BLaER1 treated with 17β-estradiol and CSF1 and Interleukin-3, amounts not matched to agents 10 nM and 100 nM (cell line): ENCODE measurements around the gene CSRP1.
A peak's percentile ranks its signal among the peaks of the same experiment; 100 is the strongest.

Experiments
- H3K27ac ChIP-seq, 11 experiments: shearing (Covaris generic); formaldehyde crosslinking; 2 replicates each; pipeline ENCODE4 v1.8.1; 2022
- H3K27me3 ChIP-seq, 11 experiments: shearing (Covaris generic); formaldehyde crosslinking; 2 replicates each; pipeline ENCODE4 v1.8.1; 2022
- H3K36me3 ChIP-seq, 11 experiments: shearing (Covaris generic); formaldehyde crosslinking; 2 replicates each; pipeline ENCODE4 v1.8.1; 2022
- H3K4me1 ChIP-seq, 10 experiments: shearing (Covaris generic); formaldehyde crosslinking; 2 replicates each; pipeline ENCODE4 v1.8.1; 2022
- H3K4me2 ChIP-seq, 11 experiments: shearing (Covaris generic); formaldehyde crosslinking; 2 replicates each; pipeline ENCODE4 v1.8.1; 2022
- H3K4me3 ChIP-seq, 10 experiments: shearing (Covaris generic); formaldehyde crosslinking; 2 replicates each; pipeline ENCODE4 v1.8.1; 2022
- H3K9ac ChIP-seq, 11 experiments: shearing (Covaris generic); formaldehyde crosslinking; 2 replicates each; pipeline ENCODE4 v1.8.1; 2022
- H3K9me3 ChIP-seq, 11 experiments: shearing (Covaris generic); formaldehyde crosslinking; replicated peaks in 1 of 11; 2 replicates each; pipeline ENCODE4 v1.8.1; 2022
- H4K20me1 ChIP-seq, 11 experiments: shearing (Covaris generic); formaldehyde crosslinking; 2 replicates each; pipeline ENCODE4 v1.8.1; 2022
- Cebpa-rat ChIP-seq, 11 experiments: shearing (Covaris generic); IDR thresholded peaks; 2 replicates each; pipeline ENCODE4 v1.8.1; 2022

CSRP1 gene

GRCh38 chr1:201513498-201514243, 6.7 kb upstream of the CSRP1 start:
- Histone ChIP-seq H3K36me3 (no peaks in the 10 kb centered on the region), H3K9me3 (no peaks in the 10 kb centered on the region), H3K9ac (no peak overlapping the region), H3K27me3 (no peaks in the 10 kb centered on the region), H3K4me3 (no peak overlapping the region), H4K20me1 (no peaks in the 10 kb centered on the region), H3K4me1 (peaks cover 23 to 50% (median 35%) of the 10 kb centered on the region in 10 experiments), H3K27ac (no peak overlapping the region), H3K4me2 (no peak overlapping the region)
- TF ChIP-seq Cebpa-rat (IDR thresholded peaks at IDR 0.05), result no peak

- H4K20me1 ChIP-seq, result no peaks in the 10 kb centered on the region
- peak overlapping the region in 6 of 11 experiments; percentile 8 to 41 (median 28); a peak in 11 of 22 replicates for H3K9ac ChIP-seq
- no peaks in the 10 kb centered on the region for H3K9me3 ChIP-seq
- TF ChIP-seq Cebpa-rat (IDR thresholded peaks at IDR 0.05), result no peak
- H3K4me2 ChIP-seq, result peak overlapping the region; percentile 14 to 74 (median 52); a peak in 20 of 22 replicates
- peak overlapping the region in 2 of 11 experiments; percentile 2 to 6; a peak in 1 of 22 replicates for H3K27ac ChIP-seq
- no peaks in the 10 kb centered on the region for H3K36me3 ChIP-seq
- H3K27me3 ChIP-seq, result no peaks in the 10 kb centered on the region
- peaks cover 31 to 54% (median 45%) of the 10 kb centered on the region in 10 experiments for H3K4me1 ChIP-seq
- H3K4me3 ChIP-seq, result no peak overlapping the region
Measured at GRCh38 chr1:201511941-201512539, 5.1 kb upstream of the CSRP1 start.

- H3K9ac ChIP-seq, result peak overlapping the region in 5 of 11 experiments; percentile 21 to 41 (median 31); a peak in 8 of 22 replicates
- peaks cover 31 to 55% (median 49%) of the 10 kb centered on the region in 10 experiments for H3K4me1 ChIP-seq
- H3K36me3 ChIP-seq, result no peaks in the 10 kb centered on the region
- no peaks in the 10 kb centered on the region for H3K9me3 ChIP-seq
- 0 out of 22 replicates have a peak overlapping the region, but pooled peaks of 2 of the 11 experiments have one; percentile 2 to 6 for H3K27ac ChIP-seq
- H3K4me2 ChIP-seq, result peak overlapping the region; percentile 14 to 74 (median 52); a peak in 20 of 22 replicates
- no peak for TF ChIP-seq Cebpa-rat (IDR thresholded peaks at IDR 0.05)
- H4K20me1 ChIP-seq, result no peaks in the 10 kb centered on the region
- no peak overlapping the region for H3K4me3 ChIP-seq
- no peaks in the 10 kb centered on the region for H3K27me3 ChIP-seq
Measured at GRCh38 chr1:201511396-201511940, 4.5 kb upstream of the CSRP1 start.

- Histone ChIP-seq H4K20me1 (peaks cover 0 to 6% (median 0%) of the 10 kb centered on the region in 11 experiments; a peak in 3 of 22 replicates), H3K9me3 (no peaks in the 10 kb centered on the region), H3K4me3 (no peak overlapping the region), H3K36me3 (no peaks in the 10 kb centered on the region), H3K9ac (no peak overlapping the region), H3K27me3 (no peaks in the 10 kb centered on the region), H3K4me2 (peak overlapping the region in 5 of 11 experiments; percentile 14 to 74 (median 50); a peak in 5 of 22 replicates), H3K4me1 (peaks cover 38 to 55% (median 50%) of the 10 kb centered on the region in 10 experiments), H3K27ac (no peak overlapping the region)
- no peak for TF ChIP-seq Cebpa-rat (IDR thresholded peaks at IDR 0.05)
Measured at GRCh38 chr1:201510734-201511133, 3.8 kb upstream of the CSRP1 start.

GRCh38 chr1:201509601-201510374, 2.9 kb upstream of the CSRP1 start:
- H3K9ac ChIP-seq, result no peak overlapping the region
- peaks cover 0 to 15% (median 0%) of the 10 kb centered on the region in 11 experiments; a peak in 5 of 22 replicates for H4K20me1 ChIP-seq
- H3K4me3 ChIP-seq, result no peak overlapping the region
- no peaks in the 10 kb centered on the region for H3K27me3 ChIP-seq
- no peaks in the 10 kb centered on the region for H3K36me3 ChIP-seq
- H3K4me1 ChIP-seq, result peaks cover 48 to 64% (median 58%) of the 10 kb centered on the region in 10 experiments
- H3K4me2 ChIP-seq, result peak overlapping the region in 9 of 11 experiments; percentile 4 to 53 (median 29); a peak in 11 of 22 replicates
- H3K9me3 ChIP-seq, result no peaks in the 10 kb centered on the region
- no peak overlapping the region for H3K27ac ChIP-seq
- TF ChIP-seq Cebpa-rat (IDR thresholded peaks at IDR 0.05), result no peak

GRCh38 chr1:201508809-201509208, 1.9 kb upstream of the CSRP1 start:
- Histone ChIP-seq H3K36me3 (peaks cover 0 to under 1% (median 0%) of the 10 kb centered on the region in 11 experiments; a peak in 1 of 22 replicates), H3K9me3 (no peaks in the 10 kb centered on the region), H3K4me2 (peak overlapping the region in 1 of 11 experiments; percentile 50; a peak in 2 of 22 replicates), H3K27ac (no peak overlapping the region), H3K4me1 (peaks cover 52 to 72% (median 63%) of the 10 kb centered on the region in 10 experiments), H3K27me3 (no peaks in the 10 kb centered on the region), H3K4me3 (no peak overlapping the region), H3K9ac (no peak overlapping the region), H4K20me1 (peaks cover 0 to 19% (median 0%) of the 10 kb centered on the region in 11 experiments; a peak in 5 of 22 replicates)
- no peak for TF ChIP-seq Cebpa-rat (IDR thresholded peaks at IDR 0.05)

- Histone ChIP-seq H3K9me3 (no peaks in the 10 kb centered on the region), H3K27ac (peak overlapping the region; percentile 62 to 82 (median 75); a peak in 21 of 22 replicates), H3K9ac (peak overlapping the region; percentile 74 to 86 (median 81)), H3K4me1 (peaks cover 46 to 81% (median 65%) of the 10 kb centered on the region in 10 experiments), H3K36me3 (peaks cover 0 to 9% (median 0%) of the 10 kb centered on the region in 11 experiments; a peak in 2 of 22 replicates), H3K27me3 (no peaks in the 10 kb centered on the region), H3K4me2 (peak overlapping the region; percentile 82 to 97 (median 94)), H3K4me3 (peak overlapping the region; percentile 64 to 89 (median 74)), H4K20me1 (peaks cover 0 to 31% (median 4%) of the 10 kb centered on the region in 11 experiments; a peak in 8 of 22 replicates)
- no peak for TF ChIP-seq Cebpa-rat (IDR thresholded peaks at IDR 0.05)
Measured at GRCh38 chr1:201507360-201507675, 395 bp upstream of the CSRP1 start.

- Histone ChIP-seq H3K4me3 (peak overlapping the region; percentile 64 to 89 (median 74)), H3K36me3 (peaks cover 0 to 9% (median 0%) of the 10 kb centered on the region in 11 experiments; a peak in 2 of 22 replicates), H3K9ac (peak overlapping the region; percentile 74 to 86 (median 81); a peak in 20 of 22 replicates), H3K4me1 (peaks cover 35 to 69% (median 55%) of the 10 kb centered on the region in 10 experiments), H4K20me1 (peaks cover 0 to 41% (median 10%) of the 10 kb centered on the region in 11 experiments; a peak in 12 of 22 replicates), H3K27me3 (no peaks in the 10 kb centered on the region), H3K9me3 (no peaks in the 10 kb centered on the region), H3K4me2 (peak overlapping the region; percentile 82 to 97 (median 94)), H3K27ac (peak overlapping the region in 4 of 11 experiments; percentile 67 to 82 (median 76); a peak in 9 of 22 replicates)
- TF ChIP-seq Cebpa-rat (IDR thresholded peaks at IDR 0.05), result no peak
Measured at GRCh38 chr1:201506092-201506491, 831 bp downstream of the CSRP1 start.
